Immature natural killer cell (primary cell): ENCODE measurements around the gene ALDH16A1. TPM values are rescaled to one million over a fixed set of nuclear protein-coding genes. Genes with fewer than 3 reads are reported as not detected.

Experiments
- DNase-seq, 3 donors: peaks; one replicate each; pipeline ENCODE4 v3.0.0; 2022; ENCODE audit warnings: mixed read lengths in 1 of 3
- H3K27ac Mint-ChIP-seq, 6 donors: one replicate each; pipeline ENCODE4 v1.8.0; 2020; ENCODE audit warnings: mixed read lengths in 6 of 6, mild to moderate bottlenecking in 5 of 6, inconsistent platforms in 4 of 6, moderate library complexity in 3 of 6
- H3K27me3 Mint-ChIP-seq, 3 donors: one replicate each; pipeline ENCODE4 v1.8.0; 2020 to 2021; ENCODE audit warnings: low read depth in 3 of 3, mild to moderate bottlenecking in 3 of 3, mixed read lengths in 3 of 3, moderate library complexity in 3 of 3, inconsistent platforms in 1 of 3
- H3K36me3 Mint-ChIP-seq, 3 donors: one replicate each; pipeline ENCODE4 v1.8.0; 2020; ENCODE audit warnings: mixed read lengths in 3 of 3, inconsistent platforms in 2 of 3, mild to moderate bottlenecking in 2 of 3
- H3K4me1 Mint-ChIP-seq, 2 donors: one replicate each; pipeline ENCODE4 v1.8.0; 2020; ENCODE audit warnings: inconsistent platforms in 2 of 2, mild to moderate bottlenecking in 2 of 2, mixed read lengths in 2 of 2, moderate library complexity in 1 of 2
- H3K4me3 Mint-ChIP-seq, 5 donors: one replicate each; pipeline ENCODE4 v1.8.0; 2020; ENCODE audit warnings: mild to moderate bottlenecking in 5 of 5, mixed read lengths in 5 of 5, inconsistent platforms in 3 of 5, moderate library complexity in 3 of 5
- H3K9me3 Mint-ChIP-seq, 6 donors: one replicate each; pipeline ENCODE4 v1.8.0; 2020; ENCODE audit warnings: mild to moderate bottlenecking in 6 of 6, mixed read lengths in 6 of 6, inconsistent platforms in 4 of 6, moderate library complexity in 3 of 6
- polyA plus RNA-seq, 3 donors: library from polyadenylated mRNA; unstranded; fragments of 300-500 nt; fragmentation: Illumina TruSeq; gene quantifications; one replicate each; pipeline ENCODE4 v1.2.3, GENCODE V29; 2021

Gene ALDH16A1
- polyA plus RNA-seq, 3 donors from 2014 or later, result 37.2 to 57.0 (median 42.4) TPM

- DNase-seq, result peak in 1 of 3 donors; percentile 40
- H3K27me3 Mint-ChIP-seq, result peaks cover 45 to 55% (median 47%) of the 10 kb centered on the region in 3 donors
- peaks cover 31 to 32% of the 10 kb centered on the region in 2 donors for H3K4me1 Mint-ChIP-seq
- H3K4me3 Mint-ChIP-seq, result peak overlapping the region; percentile 27 to 71 (median 66)
- H3K27ac Mint-ChIP-seq, result no peak overlapping the region
- H3K9me3 Mint-ChIP-seq, result peaks cover 0 to 3% (median 0%) of the 10 kb centered on the region in 6 donors
- peaks cover 0 to 4% (median 3%) of the 10 kb centered on the region in 3 donors for H3K36me3 Mint-ChIP-seq
Measured at GRCh38 chr19:49427855-49428546, 25.0 kb upstream of the ALDH16A1 start.

- DNase-seq, result no peak
- H3K27ac Mint-ChIP-seq, result no peak overlapping the region
- H3K27me3 Mint-ChIP-seq, result peaks cover 44 to 54% (median 47%) of the 10 kb centered on the region in 3 donors
- H3K4me3 Mint-ChIP-seq, result peak overlapping the region in 3 of 5 donors; percentile 27 to 67 (median 53)
- peaks cover 0 to 3% (median 0%) of the 10 kb centered on the region in 6 donors for H3K9me3 Mint-ChIP-seq
- H3K36me3 Mint-ChIP-seq, result peaks cover 0 to under 1% (median under 1%) of the 10 kb centered on the region in 3 donors
- H3K4me1 Mint-ChIP-seq, result peaks cover 28% of the 10 kb centered on the region in 2 donors
Measured at GRCh38 chr19:49428547-49429451, 24.2 kb upstream of the ALDH16A1 start.

- H3K27ac Mint-ChIP-seq, result no peak overlapping the region
- H3K36me3 Mint-ChIP-seq, result no peaks in the 10 kb centered on the region
Measured at GRCh38 chr19:49430172-49430677, 22.8 kb upstream of the ALDH16A1 start.

DNA sequence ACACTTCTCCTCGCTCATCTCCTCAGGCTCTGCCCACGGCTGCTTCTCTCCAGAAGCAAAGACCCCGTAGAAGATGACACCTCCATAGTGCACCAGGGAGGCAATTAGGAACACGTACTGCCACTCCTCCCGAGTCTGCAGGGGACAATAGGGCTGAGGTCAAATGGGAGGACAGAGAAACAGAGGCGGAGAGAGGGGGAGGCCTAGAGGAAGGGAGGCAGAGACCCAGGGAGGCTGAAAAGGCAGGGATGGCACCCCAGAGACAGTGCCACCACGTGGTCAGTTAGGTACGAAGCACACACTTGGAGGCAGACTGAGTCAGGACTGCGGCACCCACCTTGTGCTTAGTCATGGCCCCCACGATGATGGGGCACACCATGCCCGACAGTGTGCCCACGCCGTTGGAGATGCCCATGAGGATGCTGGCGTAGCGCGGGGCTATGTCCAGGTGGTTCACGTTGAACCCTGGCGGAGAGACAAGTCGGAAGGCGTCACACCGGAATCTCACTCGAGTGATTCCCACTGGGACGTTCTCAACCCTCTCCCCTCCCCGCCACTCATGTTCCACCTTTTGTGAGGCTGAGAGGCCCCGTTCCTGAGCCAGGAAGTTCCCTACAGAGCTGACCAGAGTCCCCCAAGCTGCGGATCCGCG is 22.2 kb upstream of the ALDH16A1 start:
- Mint-ChIP-seq H3K27me3 (peaks cover 38 to 55% (median 44%) of the 10 kb centered on the region in 3 donors), H3K4me1 (peaks cover 25% of the 10 kb centered on the region in 2 donors), H3K4me3 (no peak overlapping the region), H3K27ac (peak overlapping the region in 1 of 6 donors; percentile 27), H3K9me3 (peaks cover 0 to 3% (median 0%) of the 10 kb centered on the region in 6 donors), H3K36me3 (no peaks in the 10 kb centered on the region)
- DNase-seq, result no peak

More at GRCh38 chr19:49430172-49430677, 22.8 kb upstream of the ALDH16A1 start:
- no peak for DNase-seq
- H3K27me3 Mint-ChIP-seq, result peaks cover 39 to 53% (median 45%) of the 10 kb centered on the region in 3 donors
- H3K9me3 Mint-ChIP-seq, result peaks cover 0 to 3% (median 0%) of the 10 kb centered on the region in 6 donors
- no peak overlapping the region for H3K4me3 Mint-ChIP-seq
- peaks cover 25% of the 10 kb centered on the region in 2 donors for H3K4me1 Mint-ChIP-seq

DNA sequence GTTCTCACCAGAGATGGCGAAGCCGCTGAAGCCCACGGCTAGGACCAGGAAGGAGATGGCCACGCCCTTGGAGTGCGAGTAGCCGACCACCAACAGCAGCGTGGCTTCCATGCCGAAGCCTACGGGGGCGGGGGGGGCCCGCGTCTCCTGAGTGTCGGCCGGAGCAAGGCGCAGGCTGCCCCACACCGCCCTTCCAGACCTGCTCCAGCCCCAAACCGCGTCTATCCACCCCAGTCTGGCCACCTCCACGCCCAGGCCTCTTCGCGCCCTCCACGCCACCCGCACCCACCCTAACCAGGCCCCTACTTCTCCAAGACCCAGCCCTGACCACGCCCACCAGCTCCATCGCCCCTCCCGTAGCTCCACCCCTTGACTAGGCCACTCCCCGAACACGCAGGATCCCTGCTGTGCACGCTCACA is 21.7 kb upstream of the ALDH16A1 start:
- Mint-ChIP-seq H3K36me3 (no peaks in the 10 kb centered on the region), H3K4me1 (peaks cover 28% of the 10 kb centered on the region in 2 donors), H3K27ac (no peak overlapping the region), H3K27me3 (peaks cover 38 to 53% (median 42%) of the 10 kb centered on the region in 3 donors), H3K9me3 (peaks cover 0 to 3% (median 0%) of the 10 kb centered on the region in 6 donors), H3K4me3 (no peak overlapping the region)
- no peak for DNase-seq

DNA sequence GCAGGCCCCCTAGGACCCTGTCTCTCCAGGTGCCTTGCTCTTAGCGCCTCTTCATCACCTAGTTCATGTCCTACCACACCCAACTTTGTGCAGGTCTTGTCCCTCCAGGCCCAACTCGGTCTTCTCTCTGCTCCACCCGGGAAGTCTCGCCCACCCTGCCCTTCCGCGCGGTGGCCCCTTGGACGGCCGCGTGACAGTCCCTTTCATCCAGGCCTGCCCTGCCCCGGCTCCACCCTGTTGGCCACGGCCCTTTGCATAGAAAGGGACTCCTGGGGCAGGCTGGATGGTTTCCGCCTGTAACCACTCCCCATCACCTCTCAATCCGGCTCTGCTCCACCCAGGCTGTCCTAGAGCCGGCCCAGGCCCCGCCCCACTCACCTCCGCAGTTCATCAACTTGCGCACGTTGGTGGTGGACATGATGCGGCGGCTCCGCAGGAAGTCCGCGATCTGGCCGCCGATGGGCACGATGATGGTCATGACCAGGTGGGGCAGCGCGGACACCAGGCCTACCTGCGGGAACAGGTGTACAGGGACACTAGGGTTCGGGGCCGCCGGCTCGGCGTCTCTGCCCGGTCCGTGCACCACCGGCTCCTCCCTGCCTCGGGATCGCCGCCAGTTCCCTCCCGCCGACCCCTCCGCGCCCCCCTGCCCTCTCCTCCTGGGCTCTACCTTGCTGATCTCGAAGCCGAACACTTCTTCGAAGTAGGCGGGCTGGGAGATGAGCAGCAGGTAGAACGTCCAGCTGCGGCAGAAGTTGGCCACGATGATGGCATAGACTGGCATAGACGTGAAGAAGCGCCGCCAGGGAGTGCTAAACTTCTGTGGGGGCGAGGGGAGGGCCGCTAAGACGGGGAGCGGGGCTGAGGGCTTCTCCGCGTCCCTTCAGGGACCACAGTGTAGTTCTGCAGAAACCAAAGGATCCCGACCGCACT is 20.6 kb upstream of the ALDH16A1 start:
- Mint-ChIP-seq H3K36me3 (no peaks in the 10 kb centered on the region), H3K27ac (peak overlapping the region in 1 of 6 donors; percentile 59), H3K9me3 (peaks cover 0 to 3% (median 0%) of the 10 kb centered on the region in 6 donors), H3K4me1 (peaks cover 22 to 29% of the 10 kb centered on the region in 2 donors), H3K27me3 (peaks cover 30 to 46% (median 37%) of the 10 kb centered on the region in 3 donors), H3K4me3 (peak overlapping the region in 3 of 5 donors; percentile 14 to 30 (median 24))
- DNase-seq, result no peak

- peaks cover 0 to 3% (median 0%) of the 10 kb centered on the region in 6 donors for H3K9me3 Mint-ChIP-seq
- peaks cover 13 to 21% of the 10 kb centered on the region in 2 donors for H3K4me1 Mint-ChIP-seq
- DNase-seq, result no peak
- H3K27me3 Mint-ChIP-seq, result peaks cover 35 to 49% (median 37%) of the 10 kb centered on the region in 3 donors
- no peak overlapping the region for H3K27ac Mint-ChIP-seq
- H3K36me3 Mint-ChIP-seq, result no peaks in the 10 kb centered on the region
- peak overlapping the region in 3 of 5 donors; percentile 5 to 60 (median 45) for H3K4me3 Mint-ChIP-seq
Measured at GRCh38 chr19:49433240-49433901, 19.7 kb upstream of the ALDH16A1 start.

DNA sequence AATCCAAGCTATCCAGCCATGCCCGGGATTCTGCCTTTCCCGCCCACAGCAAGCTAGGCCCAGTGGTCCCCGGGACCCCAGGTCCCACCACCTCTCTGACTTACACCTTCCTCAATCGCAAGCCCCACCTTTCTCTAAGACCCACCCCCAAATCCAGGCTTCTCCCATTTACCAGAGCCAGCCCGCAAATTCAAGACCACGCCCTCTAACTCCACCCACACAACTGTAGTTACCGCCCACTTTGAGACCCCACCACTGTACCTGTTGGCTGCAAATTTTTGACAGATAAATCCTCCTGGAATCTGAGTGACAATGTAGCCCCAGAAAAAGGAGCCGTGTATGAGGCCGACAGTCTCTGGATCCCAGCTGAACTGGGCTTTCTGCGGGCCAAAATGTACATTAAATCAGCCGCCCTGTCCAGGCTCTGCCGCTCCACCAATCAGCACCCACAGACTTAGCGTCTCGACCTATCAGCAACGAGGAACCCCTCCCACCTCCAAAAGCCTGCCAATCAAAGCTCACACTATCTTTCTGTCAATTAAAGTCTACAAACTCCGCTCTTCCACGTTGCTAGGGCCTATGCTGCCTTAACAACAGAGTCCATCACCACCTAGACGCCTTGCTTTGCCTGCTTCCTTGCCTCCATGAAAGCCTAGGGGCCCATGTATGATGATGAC is 18.0 kb upstream of the ALDH16A1 start:
- DNase-seq, result no peak
- Mint-ChIP-seq H3K4me1 (peaks cover 12 to 19% of the 10 kb centered on the region in 2 donors), H3K9me3 (peaks cover 0 to 5% (median 0%) of the 10 kb centered on the region in 6 donors), H3K36me3 (no peaks in the 10 kb centered on the region), H3K27me3 (peaks cover 40 to 52% (median 43%) of the 10 kb centered on the region in 3 donors), H3K27ac (no peak overlapping the region), H3K4me3 (no peak overlapping the region)

DNA sequence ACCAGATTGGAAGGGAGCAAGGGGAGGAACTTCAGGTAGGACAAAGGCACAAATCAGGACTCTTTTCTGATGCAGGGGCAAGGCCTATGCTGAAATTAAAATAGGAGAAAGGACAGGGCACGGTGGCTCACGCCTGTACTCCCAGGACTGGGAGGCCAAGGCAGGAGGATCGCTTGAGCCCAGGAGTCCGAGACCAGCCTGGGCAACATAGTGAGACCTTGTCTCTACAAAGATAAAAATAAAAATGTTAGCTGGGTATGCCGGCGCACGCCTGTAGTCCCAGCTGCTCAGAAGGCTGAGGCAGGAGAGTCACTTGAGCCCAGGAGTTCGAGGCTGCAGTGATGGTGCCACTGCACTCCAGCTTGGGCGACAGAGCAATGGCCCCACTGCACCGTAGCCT is 17.4 kb upstream of the ALDH16A1 start:
- no peak for DNase-seq
- Mint-ChIP-seq H3K9me3 (peaks cover 0 to 2% (median 0%) of the 10 kb centered on the region in 6 donors), H3K36me3 (peaks cover 0 to 3% (median under 1%) of the 10 kb centered on the region in 3 donors), H3K27me3 (peaks cover 43 to 55% (median 46%) of the 10 kb centered on the region in 3 donors), H3K4me3 (peak overlapping the region in 1 of 5 donors; percentile 48), H3K4me1 (peaks cover 17 to 21% of the 10 kb centered on the region in 2 donors), H3K27ac (no peak overlapping the region)

- Mint-ChIP-seq H3K4me1 (peaks cover 23% of the 10 kb centered on the region in 2 donors), H3K27me3 (peaks cover 42 to 59% (median 46%) of the 10 kb centered on the region in 3 donors), H3K36me3 (peaks cover 0 to 5% (median 3%) of the 10 kb centered on the region in 3 donors), H3K27ac (no peak overlapping the region), H3K9me3 (peaks cover 0 to 3% (median 0%) of the 10 kb centered on the region in 6 donors), H3K4me3 (peak overlapping the region in 1 of 5 donors; percentile 48)
- DNase-seq, result peak in 2 of 3 donors; percentile 40 to 45
Measured at GRCh38 chr19:49436381-49437017, 16.5 kb upstream of the ALDH16A1 start.

DNA sequence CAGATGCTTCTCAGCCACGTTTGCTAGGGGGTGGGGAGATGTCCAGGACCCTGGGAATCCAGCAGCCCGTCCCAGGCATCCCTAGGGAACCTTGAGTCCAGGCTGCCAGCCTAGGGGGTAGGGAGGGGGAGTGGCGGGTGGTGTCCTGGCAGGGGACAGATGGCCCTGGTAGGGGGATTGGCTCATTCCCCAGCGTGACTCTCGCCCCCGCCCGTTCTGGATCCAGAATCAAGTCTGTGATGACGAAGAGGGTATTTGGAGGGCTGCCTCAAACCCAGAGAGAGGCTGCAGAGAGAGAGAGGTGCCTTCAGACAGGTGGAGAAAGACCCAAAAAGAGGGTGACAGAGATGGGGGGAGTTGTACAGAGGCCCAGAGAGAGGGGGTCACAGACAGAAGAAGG is 15.8 kb upstream of the ALDH16A1 start:
- no peak overlapping the region for H3K4me3 Mint-ChIP-seq
- peaks cover 27 to 30% of the 10 kb centered on the region in 2 donors for H3K4me1 Mint-ChIP-seq
- H3K9me3 Mint-ChIP-seq, result peaks cover 0 to 3% (median 0%) of the 10 kb centered on the region in 6 donors
- peaks cover 0 to 5% (median 3%) of the 10 kb centered on the region in 3 donors for H3K36me3 Mint-ChIP-seq
- H3K27me3 Mint-ChIP-seq, result peaks cover 43 to 56% (median 47%) of the 10 kb centered on the region in 3 donors
- no peak for DNase-seq
- H3K27ac Mint-ChIP-seq, result no peak overlapping the region
